PFSK-1 (cell line): ENCODE data around the gene PRSS50.

ENCODE experiments used
- FOXP2 ChIP-seq: optimal IDR thresholded peaks from 2 replicates; pipeline ENCODE3; 2011; ENCODE audit warnings: borderline replicate concordance, control low read depth, inconsistent platforms; ENCODE audit not compliant: insufficient read depth; ENCODE audit errors: extremely low read length, extremely low read depth
- POLR2AphosphoS5 ChIP-seq: IDR thresholded peaks from 2 replicates; pipeline ENCODE4 v1.6.1; 2012; ENCODE audit warnings: low read depth, mild to moderate bottlenecking, control low read depth, low read length, moderate library complexity
- SIN3A ChIP-seq: IDR thresholded peaks from 2 replicates; pipeline ENCODE4 v1.6.1; 2012; ENCODE audit warnings: mild to moderate bottlenecking, low read length, moderate library complexity, borderline replicate concordance; ENCODE audit not compliant: insufficient read depth
- TAF1 ChIP-seq: IDR thresholded peaks from 2 replicates; pipeline ENCODE4 v1.6.1; 2012; ENCODE audit warnings: low read length, control low read depth, borderline replicate concordance; ENCODE audit not compliant: insufficient read depth
- TF ChIP-seq, protein P1 (sequence below), 2 experiments: IDR thresholded peaks; 2 replicates each; pipeline versions ENCODE4 v1.6.1 to v1.8.0; 2011 to 2012; ENCODE audit warnings: low read depth in 2 of 2, low read length in 2 of 2, control low read depth in 1 of 2, inconsistent platforms in 1 of 2, mild to moderate bottlenecking in 1 of 2, moderate library complexity in 1 of 2; ENCODE audit not compliant: insufficient read depth in 1 of 2

PRSS50 gene

DNA sequence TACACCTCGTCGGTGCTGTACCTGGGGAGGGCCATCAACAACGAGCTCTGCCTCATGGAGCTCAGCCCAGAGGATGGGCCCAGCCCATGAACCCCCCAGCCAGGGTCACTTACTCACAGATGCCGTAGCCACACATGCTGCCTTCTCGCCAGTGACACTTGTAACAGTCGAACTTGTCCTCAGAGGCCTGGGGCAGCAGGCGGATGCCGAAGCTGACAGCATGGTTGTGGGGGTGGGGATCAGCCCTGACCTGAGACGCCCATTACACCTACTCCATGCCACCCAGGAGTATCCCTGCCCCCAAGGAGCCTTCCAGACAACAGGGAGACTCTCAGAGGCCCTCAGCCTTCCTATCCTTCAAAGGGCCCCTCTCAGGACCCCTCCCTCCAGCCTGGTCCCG, 36.3 kb downstream of the PRSS50 start:
- TF ChIP-seq FOXP2 (no peak), TAF1 (no peak), SIN3A (no peak), POLR2AphosphoS5 (no peak)
- TF ChIP-seq, protein P1, sequence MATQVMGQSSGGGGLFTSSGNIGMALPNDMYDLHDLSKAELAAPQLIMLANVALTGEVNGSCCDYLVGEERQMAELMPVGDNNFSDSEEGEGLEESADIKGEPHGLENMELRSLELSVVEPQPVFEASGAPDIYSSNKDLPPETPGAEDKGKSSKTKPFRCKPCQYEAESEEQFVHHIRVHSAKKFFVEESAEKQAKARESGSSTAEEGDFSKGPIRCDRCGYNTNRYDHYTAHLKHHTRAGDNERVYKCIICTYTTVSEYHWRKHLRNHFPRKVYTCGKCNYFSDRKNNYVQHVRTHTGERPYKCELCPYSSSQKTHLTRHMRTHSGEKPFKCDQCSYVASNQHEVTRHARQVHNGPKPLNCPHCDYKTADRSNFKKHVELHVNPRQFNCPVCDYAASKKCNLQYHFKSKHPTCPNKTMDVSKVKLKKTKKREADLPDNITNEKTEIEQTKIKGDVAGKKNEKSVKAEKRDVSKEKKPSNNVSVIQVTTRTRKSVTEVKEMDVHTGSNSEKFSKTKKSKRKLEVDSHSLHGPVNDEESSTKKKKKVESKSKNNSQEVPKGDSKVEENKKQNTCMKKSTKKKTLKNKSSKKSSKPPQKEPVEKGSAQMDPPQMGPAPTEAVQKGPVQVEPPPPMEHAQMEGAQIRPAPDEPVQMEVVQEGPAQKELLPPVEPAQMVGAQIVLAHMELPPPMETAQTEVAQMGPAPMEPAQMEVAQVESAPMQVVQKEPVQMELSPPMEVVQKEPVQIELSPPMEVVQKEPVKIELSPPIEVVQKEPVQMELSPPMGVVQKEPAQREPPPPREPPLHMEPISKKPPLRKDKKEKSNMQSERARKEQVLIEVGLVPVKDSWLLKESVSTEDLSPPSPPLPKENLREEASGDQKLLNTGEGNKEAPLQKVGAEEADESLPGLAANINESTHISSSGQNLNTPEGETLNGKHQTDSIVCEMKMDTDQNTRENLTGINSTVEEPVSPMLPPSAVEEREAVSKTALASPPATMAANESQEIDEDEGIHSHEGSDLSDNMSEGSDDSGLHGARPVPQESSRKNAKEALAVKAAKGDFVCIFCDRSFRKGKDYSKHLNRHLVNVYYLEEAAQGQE (IDR thresholded peaks at IDR 0.05; ENCODE audit: insufficient read depth in 1 of 2, low read depth in 2 of 2, low read length in 2 of 2): no peak

- TF ChIP-seq, protein P1 (IDR thresholded peaks at IDR 0.05; ENCODE audit: insufficient read depth in 1 of 2, low read depth in 2 of 2, low read length in 2 of 2): no peak
Observed at GRCh38 chr3:46680298-46680826, 37.3 kb downstream of the PRSS50 start.

DNA sequence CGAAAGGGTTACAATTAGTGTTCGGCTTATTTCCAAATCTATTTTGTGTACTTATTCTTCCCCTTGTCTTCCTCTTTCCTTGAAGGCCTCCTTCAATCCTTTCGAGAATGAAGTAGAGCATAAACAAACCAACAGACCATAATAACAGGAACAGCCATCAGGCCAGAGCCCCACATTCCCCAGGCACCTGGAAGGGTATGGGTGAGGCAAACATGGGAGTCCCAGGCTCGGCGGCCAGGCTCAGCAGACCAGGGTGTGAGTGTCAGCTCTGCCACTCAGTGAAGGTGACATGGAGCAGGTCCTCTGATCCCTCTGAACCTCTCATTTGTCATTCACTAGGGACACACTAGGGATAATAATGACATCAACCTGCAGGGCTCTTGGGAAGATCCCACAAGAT, 38.0 kb downstream of the PRSS50 start:
- TF ChIP-seq SIN3A (no peak), TAF1 (no peak), POLR2AphosphoS5 (no peak), FOXP2 (no peak)
- TF ChIP-seq, protein P1 (IDR thresholded peaks at IDR 0.05; ENCODE audit: insufficient read depth in 1 of 2, low read depth in 2 of 2, low read length in 2 of 2): no peak

DNA sequence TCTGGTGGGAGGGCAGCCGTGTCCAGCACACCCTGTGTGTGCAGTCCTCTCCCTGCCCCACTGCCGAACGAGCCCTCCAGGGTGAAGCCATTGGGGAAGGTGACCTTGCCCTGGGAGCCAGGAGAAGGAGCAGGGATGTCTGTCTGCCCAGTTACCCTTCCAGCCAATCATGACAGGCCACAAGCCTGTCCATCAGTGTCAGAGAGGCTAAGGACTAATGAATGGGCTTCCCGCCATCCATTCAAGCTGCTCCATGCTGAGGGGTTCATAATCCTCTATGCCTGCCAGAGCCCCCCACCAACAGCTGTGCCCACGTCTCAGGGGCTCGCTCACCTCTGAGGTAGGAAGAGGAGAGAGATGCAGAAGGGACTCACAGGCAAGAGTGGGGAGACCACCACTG, 39.4 kb downstream of the PRSS50 start:
- TF ChIP-seq TAF1: no peak
- no peak for TF ChIP-seq SIN3A
- TF ChIP-seq FOXP2: no peak
- no peak for TF ChIP-seq POLR2AphosphoS5
- TF ChIP-seq, protein P1 (IDR thresholded peaks at IDR 0.05; ENCODE audit: insufficient read depth in 1 of 2, low read depth in 2 of 2, low read length in 2 of 2): no peak

GRCh38 chr3:46677411-46677726, 40.3 kb downstream of the PRSS50 start:
- no peak for TF ChIP-seq TAF1
- TF ChIP-seq, protein P1 (IDR thresholded peaks at IDR 0.05; ENCODE audit: insufficient read depth in 1 of 2, low read depth in 2 of 2, low read length in 2 of 2): no peak
- no peak for TF ChIP-seq FOXP2
- no peak for TF ChIP-seq POLR2AphosphoS5
- no peak for TF ChIP-seq SIN3A
